ENCODE results near the gene RENBP.

DNA sequence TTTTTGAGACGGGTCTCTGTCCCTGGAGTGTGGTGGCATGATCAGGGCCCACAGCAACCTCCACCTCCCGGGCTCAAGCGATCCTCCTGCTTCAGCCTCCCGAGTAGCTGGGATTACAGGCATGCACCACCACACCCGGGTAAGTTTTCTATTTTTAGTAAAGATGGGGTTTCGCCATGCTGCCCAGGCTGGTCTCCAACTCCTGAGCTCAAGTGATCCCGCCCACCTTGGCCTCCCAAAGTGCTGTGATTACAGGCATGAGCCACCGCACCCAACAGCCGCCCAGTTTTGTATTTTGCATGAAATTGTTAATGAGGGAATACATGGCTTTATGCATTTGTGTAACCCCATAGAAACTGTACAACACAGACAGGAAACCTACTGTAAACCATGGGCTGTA is 15.6 kb downstream of the RENBP start:
- TF ChIP-seq, protein P1, sequence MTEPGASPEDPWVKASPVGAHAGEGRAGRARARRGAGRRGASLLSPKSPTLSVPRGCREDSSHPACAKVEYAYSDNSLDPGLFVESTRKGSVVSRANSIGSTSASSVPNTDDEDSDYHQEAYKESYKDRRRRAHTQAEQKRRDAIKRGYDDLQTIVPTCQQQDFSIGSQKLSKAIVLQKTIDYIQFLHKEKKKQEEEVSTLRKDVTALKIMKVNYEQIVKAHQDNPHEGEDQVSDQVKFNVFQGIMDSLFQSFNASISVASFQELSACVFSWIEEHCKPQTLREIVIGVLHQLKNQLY (CRISPR knock-in tag; IDR thresholded peaks at IDR 0.05) = no peak
- TF ChIP-seq PBX3 (CRISPR knock-in tag; IDR thresholded peaks at IDR 0.05; ENCODE audit: borderline replicate concordance) = no peak
- TF ChIP-seq BRD4 (CRISPR knock-in tag; IDR thresholded peaks at IDR 0.05) = no peak
- TF ChIP-seq, protein P2, sequence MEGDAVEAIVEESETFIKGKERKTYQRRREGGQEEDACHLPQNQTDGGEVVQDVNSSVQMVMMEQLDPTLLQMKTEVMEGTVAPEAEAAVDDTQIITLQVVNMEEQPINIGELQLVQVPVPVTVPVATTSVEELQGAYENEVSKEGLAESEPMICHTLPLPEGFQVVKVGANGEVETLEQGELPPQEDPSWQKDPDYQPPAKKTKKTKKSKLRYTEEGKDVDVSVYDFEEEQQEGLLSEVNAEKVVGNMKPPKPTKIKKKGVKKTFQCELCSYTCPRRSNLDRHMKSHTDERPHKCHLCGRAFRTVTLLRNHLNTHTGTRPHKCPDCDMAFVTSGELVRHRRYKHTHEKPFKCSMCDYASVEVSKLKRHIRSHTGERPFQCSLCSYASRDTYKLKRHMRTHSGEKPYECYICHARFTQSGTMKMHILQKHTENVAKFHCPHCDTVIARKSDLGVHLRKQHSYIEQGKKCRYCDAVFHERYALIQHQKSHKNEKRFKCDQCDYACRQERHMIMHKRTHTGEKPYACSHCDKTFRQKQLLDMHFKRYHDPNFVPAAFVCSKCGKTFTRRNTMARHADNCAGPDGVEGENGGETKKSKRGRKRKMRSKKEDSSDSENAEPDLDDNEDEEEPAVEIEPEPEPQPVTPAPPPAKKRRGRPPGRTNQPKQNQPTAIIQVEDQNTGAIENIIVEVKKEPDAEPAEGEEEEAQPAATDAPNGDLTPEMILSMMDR (CRISPR knock-in tag; IDR thresholded peaks at IDR 0.05) = no peak
- TF ChIP-seq, protein P3, sequence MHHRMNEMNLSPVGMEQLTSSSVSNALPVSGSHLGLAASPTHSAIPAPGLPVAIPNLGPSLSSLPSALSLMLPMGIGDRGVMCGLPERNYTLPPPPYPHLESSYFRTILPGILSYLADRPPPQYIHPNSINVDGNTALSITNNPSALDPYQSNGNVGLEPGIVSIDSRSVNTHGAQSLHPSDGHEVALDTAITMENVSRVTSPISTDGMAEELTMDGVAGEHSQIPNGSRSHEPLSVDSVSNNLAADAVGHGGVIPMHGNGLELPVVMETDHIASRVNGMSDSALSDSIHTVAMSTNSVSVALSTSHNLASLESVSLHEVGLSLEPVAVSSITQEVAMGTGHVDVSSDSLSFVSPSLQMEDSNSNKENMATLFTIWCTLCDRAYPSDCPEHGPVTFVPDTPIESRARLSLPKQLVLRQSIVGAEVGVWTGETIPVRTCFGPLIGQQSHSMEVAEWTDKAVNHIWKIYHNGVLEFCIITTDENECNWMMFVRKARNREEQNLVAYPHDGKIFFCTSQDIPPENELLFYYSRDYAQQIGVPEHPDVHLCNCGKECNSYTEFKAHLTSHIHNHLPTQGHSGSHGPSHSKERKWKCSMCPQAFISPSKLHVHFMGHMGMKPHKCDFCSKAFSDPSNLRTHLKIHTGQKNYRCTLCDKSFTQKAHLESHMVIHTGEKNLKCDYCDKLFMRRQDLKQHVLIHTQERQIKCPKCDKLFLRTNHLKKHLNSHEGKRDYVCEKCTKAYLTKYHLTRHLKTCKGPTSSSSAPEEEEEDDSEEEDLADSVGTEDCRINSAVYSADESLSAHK (CRISPR knock-in tag; IDR thresholded peaks at IDR 0.05; ENCODE audit: borderline replicate concordance) = no peak
- no peak for TF ChIP-seq TOE1 (CRISPR knock-in tag; IDR thresholded peaks at IDR 0.05)
- TF ChIP-seq DPF2 (CRISPR knock-in tag; IDR thresholded peaks at IDR 0.05; ENCODE audit: borderline replicate concordance, low read depth) = no peak
- TF ChIP-seq CBFB (CRISPR knock-in tag; IDR thresholded peaks at IDR 0.05) = no peak
- TF ChIP-seq, protein P4, sequence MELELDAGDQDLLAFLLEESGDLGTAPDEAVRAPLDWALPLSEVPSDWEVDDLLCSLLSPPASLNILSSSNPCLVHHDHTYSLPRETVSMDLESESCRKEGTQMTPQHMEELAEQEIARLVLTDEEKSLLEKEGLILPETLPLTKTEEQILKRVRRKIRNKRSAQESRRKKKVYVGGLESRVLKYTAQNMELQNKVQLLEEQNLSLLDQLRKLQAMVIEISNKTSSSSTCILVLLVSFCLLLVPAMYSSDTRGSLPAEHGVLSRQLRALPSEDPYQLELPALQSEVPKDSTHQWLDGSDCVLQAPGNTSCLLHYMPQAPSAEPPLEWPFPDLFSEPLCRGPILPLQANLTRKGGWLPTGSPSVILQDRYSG (CRISPR knock-in tag; IDR thresholded peaks at IDR 0.05) = no peak
- no peak for TF ChIP-seq RARG (CRISPR knock-in tag; IDR thresholded peaks at IDR 0.05; ENCODE audit: low read depth)
- TF ChIP-seq SNRNP70 (IDR thresholded peaks at IDR 0.05; ENCODE audit: low read depth, low read length) = no peak
- TF ChIP-seq ZMYM2 (CRISPR knock-in tag; IDR thresholded peaks at IDR 0.05) = no peak

Data from HepG2 (cell line).